Measurements from ENCODE around the gene IGSF21. TPM values are rescaled to one million over a fixed set of nuclear protein-coding genes. Genes with fewer than 3 reads are reported as not detected.

Gene IGSF21
- total RNA-seq, 1 donor from 2014 or later, result 1.8 TPM

DNA sequence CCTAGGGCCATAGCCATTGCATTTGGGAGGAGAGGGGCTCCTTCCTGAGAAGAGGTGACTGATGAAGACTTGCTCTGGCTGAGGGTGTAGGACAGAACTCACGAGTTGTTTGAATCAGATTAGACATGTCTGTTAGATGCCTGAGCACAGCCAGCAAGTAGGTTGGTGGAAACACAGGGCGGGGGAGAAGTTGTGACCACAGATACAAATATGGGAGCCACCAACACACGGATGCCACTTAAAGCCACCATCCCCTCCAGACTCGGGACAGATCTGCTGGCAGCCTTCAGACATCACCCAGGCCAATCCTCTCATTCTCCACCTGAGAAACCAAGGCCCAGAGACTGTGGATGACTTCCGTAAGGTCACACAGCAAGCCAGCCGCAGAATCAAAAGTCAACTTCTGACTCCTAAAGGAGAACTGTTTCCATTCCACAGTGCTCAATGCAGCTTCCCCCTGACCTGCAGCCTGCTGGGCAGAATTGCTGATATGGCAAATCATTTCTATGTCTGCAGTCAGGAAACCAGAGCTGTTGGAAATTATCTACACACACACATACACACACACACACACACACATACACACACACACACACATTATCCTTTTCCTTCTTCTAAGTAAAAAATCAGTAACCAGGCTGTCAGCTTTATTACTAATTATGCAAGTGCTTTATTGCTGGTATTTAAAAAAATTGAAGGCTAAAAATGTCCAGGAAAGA is 196.7 kb downstream of the IGSF21 start:
- no peak for ATAC-seq
- intact Hi-C loops (cut with DNase I), result no loop called here
- DNase-seq, result no peak
- TF ChIP-seq, protein P1, sequence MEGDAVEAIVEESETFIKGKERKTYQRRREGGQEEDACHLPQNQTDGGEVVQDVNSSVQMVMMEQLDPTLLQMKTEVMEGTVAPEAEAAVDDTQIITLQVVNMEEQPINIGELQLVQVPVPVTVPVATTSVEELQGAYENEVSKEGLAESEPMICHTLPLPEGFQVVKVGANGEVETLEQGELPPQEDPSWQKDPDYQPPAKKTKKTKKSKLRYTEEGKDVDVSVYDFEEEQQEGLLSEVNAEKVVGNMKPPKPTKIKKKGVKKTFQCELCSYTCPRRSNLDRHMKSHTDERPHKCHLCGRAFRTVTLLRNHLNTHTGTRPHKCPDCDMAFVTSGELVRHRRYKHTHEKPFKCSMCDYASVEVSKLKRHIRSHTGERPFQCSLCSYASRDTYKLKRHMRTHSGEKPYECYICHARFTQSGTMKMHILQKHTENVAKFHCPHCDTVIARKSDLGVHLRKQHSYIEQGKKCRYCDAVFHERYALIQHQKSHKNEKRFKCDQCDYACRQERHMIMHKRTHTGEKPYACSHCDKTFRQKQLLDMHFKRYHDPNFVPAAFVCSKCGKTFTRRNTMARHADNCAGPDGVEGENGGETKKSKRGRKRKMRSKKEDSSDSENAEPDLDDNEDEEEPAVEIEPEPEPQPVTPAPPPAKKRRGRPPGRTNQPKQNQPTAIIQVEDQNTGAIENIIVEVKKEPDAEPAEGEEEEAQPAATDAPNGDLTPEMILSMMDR (IDR thresholded peaks at IDR 0.05), result no peak
- no peak overlapping the region for H3K27ac ChIP-seq
- H3K4me3 ChIP-seq, result no peak overlapping the region
- H3K36me3 ChIP-seq, result no peaks in the 10 kb centered on the region
- no peaks in the 10 kb centered on the region for H3K4me1 ChIP-seq
- H3K9me3 ChIP-seq, result no peaks in the 10 kb centered on the region
- H3K27me3 ChIP-seq (ENCODE audit: low read depth), result peaks cover 19% of the 10 kb centered on the region

DNA sequence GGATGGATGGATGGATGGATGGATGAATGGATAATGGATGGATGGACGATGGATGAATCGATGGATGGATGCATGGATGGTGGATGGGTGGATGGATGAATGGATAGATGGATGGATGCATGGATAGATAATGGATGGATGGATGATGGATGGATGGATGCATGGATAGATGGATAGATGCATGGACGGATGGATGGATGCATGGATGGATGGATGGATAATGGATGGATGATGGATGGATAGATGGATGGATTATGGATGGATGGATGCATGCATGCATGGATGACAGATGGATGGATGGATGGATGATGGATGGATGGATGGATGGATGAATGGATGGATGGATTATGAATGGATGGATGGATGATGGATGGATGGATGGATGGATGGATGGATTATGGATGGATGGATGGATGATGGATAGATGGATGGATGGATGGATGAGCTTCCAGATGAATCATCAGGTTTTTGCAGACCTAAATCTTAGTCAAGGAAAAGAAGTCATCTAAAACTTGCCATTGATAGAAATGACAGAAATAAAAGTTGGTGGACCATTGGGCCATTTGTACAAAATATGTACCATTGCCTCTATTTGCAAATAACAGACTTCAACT is 197.7 kb downstream of the IGSF21 start:
- H3K36me3 ChIP-seq, result no peaks in the 10 kb centered on the region
- TF ChIP-seq, protein P1 (IDR thresholded peaks at IDR 0.05), result no peak
- H3K4me3 ChIP-seq, result no peak overlapping the region
- ATAC-seq (no peak), DNase-seq (no peak)
- no peaks in the 10 kb centered on the region for H3K9me3 ChIP-seq
- no peaks in the 10 kb centered on the region for H3K4me1 ChIP-seq
- H3K27me3 ChIP-seq (ENCODE audit: low read depth), result peaks cover 16% of the 10 kb centered on the region
- intact Hi-C loops (cut with DNase I), result no loop called here
- no peak overlapping the region for H3K27ac ChIP-seq

DNA sequence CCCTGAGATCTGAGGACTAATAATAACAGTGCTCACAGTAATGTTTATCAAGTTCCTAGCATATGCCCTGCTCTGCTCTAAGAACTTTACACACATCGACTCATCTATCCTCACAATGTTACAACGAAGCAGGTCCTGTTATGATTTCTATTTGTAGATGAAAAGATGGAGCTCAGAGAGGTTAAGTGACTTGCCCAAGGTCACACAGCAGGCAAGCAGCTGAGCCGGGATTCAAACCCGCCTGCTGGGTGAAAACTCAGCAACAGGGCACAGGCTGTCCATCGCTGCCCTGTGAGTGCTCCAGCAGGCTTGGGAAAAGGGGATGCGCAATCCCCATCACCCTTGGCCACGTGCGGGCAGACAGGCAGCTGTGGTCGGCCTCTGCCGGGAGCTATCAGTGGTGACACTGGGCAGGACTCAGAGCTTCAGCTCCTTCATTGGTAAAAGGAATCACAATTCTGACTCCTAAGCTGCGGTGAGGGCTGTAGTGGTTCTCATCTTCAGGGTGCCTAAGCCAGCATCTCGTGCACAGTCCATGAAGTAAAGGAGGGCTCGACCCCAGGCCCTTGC is 199.8 kb downstream of the IGSF21 start:
- H3K27ac ChIP-seq, result no peak overlapping the region
- no peaks in the 10 kb centered on the region for H3K4me1 ChIP-seq
- TF ChIP-seq, protein P1 (IDR thresholded peaks at IDR 0.05), result no peak
- no peaks in the 10 kb centered on the region for H3K36me3 ChIP-seq
- H3K9me3 ChIP-seq, result no peaks in the 10 kb centered on the region
- no peak for DNase-seq
- no peak overlapping the region for H3K4me3 ChIP-seq
- H3K27me3 ChIP-seq (ENCODE audit: low read depth), result peaks cover 16% of the 10 kb centered on the region
- intact Hi-C loops (cut with DNase I), result no loop called here
- ATAC-seq, result no peak

DNA sequence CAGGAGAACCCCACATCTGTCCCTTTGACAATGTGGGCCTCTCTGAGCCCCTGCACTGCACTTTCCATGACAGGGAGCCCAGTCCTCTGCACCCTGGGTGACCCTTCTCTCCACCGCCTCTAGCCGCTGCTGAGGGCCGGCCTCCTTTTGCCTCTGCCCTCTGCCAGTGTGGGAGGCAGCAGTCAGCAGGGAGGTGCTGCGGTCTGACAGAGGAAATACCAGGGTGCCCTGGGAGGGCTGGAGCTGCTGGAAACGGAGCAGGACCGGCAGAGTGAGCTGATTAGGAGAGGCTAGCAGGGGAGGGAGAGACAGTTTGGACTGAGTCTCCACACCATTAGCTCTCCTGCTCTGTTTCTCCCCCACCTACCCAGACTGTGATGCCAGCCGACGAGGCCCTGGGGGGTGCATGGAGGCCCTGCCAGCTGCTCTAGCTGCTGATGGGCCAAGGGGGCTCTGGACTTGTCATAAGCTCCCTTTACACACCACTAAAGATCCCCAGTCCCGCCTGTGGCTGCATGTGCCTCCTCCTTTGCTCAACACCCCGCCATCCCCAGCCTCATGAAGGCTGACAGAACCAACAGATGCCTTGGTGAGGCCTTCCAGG is 202.1 kb downstream of the IGSF21 start:
- DNase-seq (no peak), ATAC-seq (no peak)
- Histone ChIP-seq H3K27me3 (ENCODE audit: low read depth) (no peaks in the 10 kb centered on the region), H3K9me3 (no peaks in the 10 kb centered on the region), H3K36me3 (no peaks in the 10 kb centered on the region), H3K27ac (no peak overlapping the region), H3K4me3 (no peak overlapping the region), H3K4me1 (no peaks in the 10 kb centered on the region)
- intact Hi-C loops (cut with DNase I), result no loop called here
- TF ChIP-seq, protein P1 (IDR thresholded peaks at IDR 0.05), result no peak

DNA sequence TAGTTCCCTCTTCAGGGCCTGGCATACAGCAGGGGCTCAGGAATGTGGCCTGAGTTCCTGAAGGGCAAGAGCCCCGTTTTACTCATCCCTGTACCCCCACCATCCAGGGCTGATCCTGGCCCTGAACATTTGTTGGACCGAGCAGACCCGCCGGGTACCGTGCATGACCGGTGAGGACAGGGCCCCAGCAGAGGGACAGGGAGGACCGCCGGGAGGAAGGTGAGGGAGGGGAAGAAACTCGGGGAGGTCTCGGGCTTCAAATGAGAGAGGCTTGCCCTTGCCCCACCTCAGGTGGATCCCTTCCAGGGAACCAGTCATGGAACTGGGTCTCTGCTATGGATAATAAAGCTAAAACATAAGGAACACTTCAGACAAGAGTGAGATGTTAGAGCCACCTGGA is 205.4 kb downstream of the IGSF21 start:
- H3K4me3 ChIP-seq, result no peak overlapping the region
- TF ChIP-seq, protein P1 (IDR thresholded peaks at IDR 0.05), result no peak
- no peaks in the 10 kb centered on the region for H3K9me3 ChIP-seq
- DNase-seq (no peak), ATAC-seq (no peak)
- intact Hi-C loops (cut with DNase I), result no loop called here
- H3K27me3 ChIP-seq (ENCODE audit: low read depth), result no peaks in the 10 kb centered on the region
- no peaks in the 10 kb centered on the region for H3K4me1 ChIP-seq
- H3K36me3 ChIP-seq, result no peaks in the 10 kb centered on the region
- H3K27ac ChIP-seq, result no peak overlapping the region
